Measurements from ENCODE around the gene SAFB2.
A peak's percentile ranks its signal among the peaks of the same experiment; 100 is the strongest.

Gene SAFB2

GRCh38 chr19:5563935-5564612, 58.5 kb downstream of the SAFB2 start:
- no peak for TF ChIP-seq CTCF (conservative IDR thresholded peaks at IDR 0.05; ENCODE audit: low read depth, low read length)
- peak; percentile 15 for DNase-seq (ENCODE audit: low read depth)
- no peak overlapping the region for H3K4me3 ChIP-seq (ENCODE audit: low read length)

GRCh38 chr19:5563008-5563431, 59.6 kb downstream of the SAFB2 start:
- TF ChIP-seq CTCF (conservative IDR thresholded peaks at IDR 0.05; ENCODE audit: low read depth, low read length), result peak; percentile 16
- H3K4me3 ChIP-seq (ENCODE audit: low read length), result no peak overlapping the region
- DNase-seq (ENCODE audit: low read depth), result no peak

GRCh38 chr19:5562280-5562679, 60.3 kb downstream of the SAFB2 start:
- DNase-seq (ENCODE audit: low read depth), result no peak
- no peak overlapping the region for H3K4me3 ChIP-seq (ENCODE audit: low read length)
- TF ChIP-seq CTCF (conservative IDR thresholded peaks at IDR 0.05; ENCODE audit: low read depth, low read length), result no peak

- TF ChIP-seq CTCF (conservative IDR thresholded peaks at IDR 0.05; ENCODE audit: low read depth, low read length), result peak; percentile 60
- DNase-seq (ENCODE audit: low read depth), result no peak
Measured at GRCh38 chr19:5561559-5561958, 61.0 kb downstream of the SAFB2 start.

GRCh38 chr19:5560156-5560555, 62.4 kb downstream of the SAFB2 start:
- H3K4me3 ChIP-seq (ENCODE audit: low read length), result no peak overlapping the region
- no peak for DNase-seq (ENCODE audit: low read depth)
- TF ChIP-seq CTCF (conservative IDR thresholded peaks at IDR 0.05; ENCODE audit: low read depth, low read length), result no peak

More at GRCh38 chr19:5561559-5561958, 61.0 kb downstream of the SAFB2 start:
- H3K4me3 ChIP-seq (ENCODE audit: low read length), result no peak overlapping the region

GRCh38 chr19:5559804-5560133, 62.8 kb downstream of the SAFB2 start:
- TF ChIP-seq CTCF (conservative IDR thresholded peaks at IDR 0.05; ENCODE audit: low read depth, low read length), result no peak
- no peak for DNase-seq (ENCODE audit: low read depth)

GRCh38 chr19:5558101-5558621, 64.4 kb downstream of the SAFB2 start:
- H3K4me3 ChIP-seq (ENCODE audit: low read length), result no peak overlapping the region
- TF ChIP-seq CTCF (conservative IDR thresholded peaks at IDR 0.05; ENCODE audit: low read depth, low read length), result no peak

More at GRCh38 chr19:5559804-5560133, 62.8 kb downstream of the SAFB2 start:
- no peak overlapping the region for H3K4me3 ChIP-seq (ENCODE audit: low read length)

More at GRCh38 chr19:5558101-5558621, 64.4 kb downstream of the SAFB2 start:
- no peak for DNase-seq (ENCODE audit: low read depth)

All from retinal pigment epithelial cell (primary cell).